Keratinocyte (primary cell): ENCODE results near the gene LRBA. TPM values are rescaled to one million over a fixed set of nuclear protein-coding genes. Genes with fewer than 3 reads are reported as not detected.

Source experiments
- DNase-seq: peaks from one replicate; pipeline ENCODE4 v3.0.0-alpha.2; 2011; ENCODE audit warnings: low read depth, missing footprints, low spot score
- FAIRE-seq: peaks from 2 replicates; lab custom pipeline; 2011; peaks lifted over from hg19 to GRCh38; lab: Jason Lieb, UNC
- H2AFZ ChIP-seq: 2 replicates; pipeline ENCODE4 v1.6.0; 2012; ENCODE audit warnings: low read length, control low read depth, inconsistent platforms; ENCODE audit not compliant: control insufficient read depth
- H3K27ac ChIP-seq: 2 replicates; pipeline ENCODE4 v1.5.1; 2011; ENCODE audit warnings: low read length; ENCODE audit not compliant: control insufficient read depth, insufficient read depth
- H3K27me3 ChIP-seq: 3 replicates; pipeline ENCODE4 v1.6.0; 2011; ENCODE audit warnings: low read length; ENCODE audit not compliant: control insufficient read depth, insufficient read depth; ENCODE audit errors: extremely low read depth
- H3K36me3 ChIP-seq, 2 experiments: 2 replicates in 1 of 2; 3 replicates in 1 of 2; pipeline ENCODE4 v1.5.1; 2011; ENCODE audit warnings: low read length in 2 of 2, mild to moderate bottlenecking in 1 of 2; ENCODE audit not compliant: control insufficient read depth in 2 of 2, insufficient read depth in 2 of 2; ENCODE audit errors: extremely low read depth in 1 of 2
- H3K4me1 ChIP-seq: 3 replicates; pipeline ENCODE4 v1.5.1; 2011; ENCODE audit warnings: low read length; ENCODE audit not compliant: control insufficient read depth, insufficient read depth; ENCODE audit errors: extremely low read depth
- H3K4me2 ChIP-seq: 3 replicates; pipeline ENCODE4 v1.6.0; 2011; ENCODE audit warnings: low read depth, low read length; ENCODE audit not compliant: control insufficient read depth, insufficient read depth; ENCODE audit errors: extremely low read depth
- H3K4me3 ChIP-seq, 3 experiments: fragments of 200-600 bp in 1 of 3; sonication (generic) in 1 of 3; 2 replicates in 2 of 3; 3 replicates in 1 of 3; pipeline ENCODE4 v1.5.1; 2011 to 2016; ENCODE audit warnings: low read length in 3 of 3, mild to moderate bottlenecking in 3 of 3, control low read depth in 2 of 3, inconsistent platforms in 1 of 3, low read depth in 1 of 3, mixed read lengths in 1 of 3, mixed run types in 1 of 3, moderate library complexity in 1 of 3; ENCODE audit not compliant: control insufficient read depth in 2 of 3, insufficient read depth in 2 of 3; ENCODE audit errors: extremely low read depth in 1 of 3
- H3K79me2 ChIP-seq: 2 replicates; pipeline ENCODE4 v1.6.0; 2012; ENCODE audit warnings: low read length; ENCODE audit not compliant: control insufficient read depth, insufficient read depth
- H3K9ac ChIP-seq: 3 replicates; pipeline ENCODE4 v1.6.0; 2011; ENCODE audit warnings: low read length; ENCODE audit not compliant: control insufficient read depth, insufficient read depth; ENCODE audit errors: extremely low read depth
- H3K9me1 ChIP-seq: 3 replicates; pipeline ENCODE4 v1.6.0; 2011; ENCODE audit warnings: low read length; ENCODE audit not compliant: control insufficient read depth, insufficient read depth; ENCODE audit errors: extremely low read depth
- H3K9me3 ChIP-seq: 2 replicates; pipeline ENCODE4 v1.5.1; 2012; ENCODE audit warnings: low read depth, low read length; ENCODE audit not compliant: control insufficient read depth
- H4K20me1 ChIP-seq: 3 replicates; pipeline ENCODE4 v1.6.0; 2011; ENCODE audit warnings: low read length; ENCODE audit not compliant: control insufficient read depth, insufficient read depth; ENCODE audit errors: extremely low read depth
- EZH2 ChIP-seq: IDR thresholded peaks from one replicate; pipeline ENCODE4 v1.6.1; 2012; ENCODE audit warnings: inconsistent platforms, mild to moderate bottlenecking, low read length, moderate library complexity
- dilution Hi-C: fragments of 300-500 bp; cut with MboI; formaldehyde crosslinking; loops from one replicate; pipeline ENCODE4 v1.7.0; 2020; ENCODE audit warnings: low sequenced_read_pairs; ENCODE audit not compliant: extremely low pct_ligation_motif_present
- polyA plus RNA-seq, 5 experiments: library from polyadenylated mRNA; depleted of rRNA in 3 of 5; stranded (reverse) in 3 of 5; stranded (forward) in 1 of 5; unstranded in 1 of 5; fragments of >200 nt; gene quantifications; 1 replicate in 1 of 5; 2 replicates in 3 of 5; 3 replicates in 1 of 5; pipeline versions ENCODE4 v1.2.1 to v1.2.3, GENCODE V29; 2011 to 2012; ENCODE audit warnings: missing spikeins in 2 of 5, low read depth in 1 of 5, low replicate concordance in 1 of 5
- TF ChIP-seq, protein P1 (sequence below), 3 experiments: IDR thresholded peaks in 1 of 3; conservative IDR thresholded peaks in 1 of 3; optimal IDR thresholded peaks in 1 of 3; 2 replicates in 2 of 3; 3 replicates in 1 of 3; pipeline versions ENCODE3 to v1.5.1; 2011; ENCODE audit warnings: low read length in 3 of 3, mild to moderate bottlenecking in 3 of 3, moderate library complexity in 2 of 3, control low read depth in 1 of 3, inconsistent platforms in 1 of 3; ENCODE audit not compliant: insufficient read depth in 2 of 3; ENCODE audit errors: extremely low read depth in 1 of 3

The LRBA gene
- polyA plus RNA-seq, 1 donor (not counting 4 experiments of a cell fraction or from before 2014, with no cell fraction given), result 35.6 TPM

- Histone ChIP-seq H4K20me1 (no peaks in the 10 kb centered on the region), H3K9me3 (no peaks in the 10 kb centered on the region), H3K79me2 (no peaks in the 10 kb centered on the region), H3K9me1 (no peaks in the 10 kb centered on the region), H3K36me3 (no peaks in the 10 kb centered on the region), H2AFZ (no peak overlapping the region), H3K27ac (no peak overlapping the region), H3K4me1 (no peaks in the 10 kb centered on the region), H3K9ac (no peak overlapping the region), H3K4me2 (no peak overlapping the region), H3K4me3 (no peak overlapping the region), H3K27me3 (no peaks in the 10 kb centered on the region)
- TF ChIP-seq EZH2, result no peak
- TF ChIP-seq, protein P1, sequence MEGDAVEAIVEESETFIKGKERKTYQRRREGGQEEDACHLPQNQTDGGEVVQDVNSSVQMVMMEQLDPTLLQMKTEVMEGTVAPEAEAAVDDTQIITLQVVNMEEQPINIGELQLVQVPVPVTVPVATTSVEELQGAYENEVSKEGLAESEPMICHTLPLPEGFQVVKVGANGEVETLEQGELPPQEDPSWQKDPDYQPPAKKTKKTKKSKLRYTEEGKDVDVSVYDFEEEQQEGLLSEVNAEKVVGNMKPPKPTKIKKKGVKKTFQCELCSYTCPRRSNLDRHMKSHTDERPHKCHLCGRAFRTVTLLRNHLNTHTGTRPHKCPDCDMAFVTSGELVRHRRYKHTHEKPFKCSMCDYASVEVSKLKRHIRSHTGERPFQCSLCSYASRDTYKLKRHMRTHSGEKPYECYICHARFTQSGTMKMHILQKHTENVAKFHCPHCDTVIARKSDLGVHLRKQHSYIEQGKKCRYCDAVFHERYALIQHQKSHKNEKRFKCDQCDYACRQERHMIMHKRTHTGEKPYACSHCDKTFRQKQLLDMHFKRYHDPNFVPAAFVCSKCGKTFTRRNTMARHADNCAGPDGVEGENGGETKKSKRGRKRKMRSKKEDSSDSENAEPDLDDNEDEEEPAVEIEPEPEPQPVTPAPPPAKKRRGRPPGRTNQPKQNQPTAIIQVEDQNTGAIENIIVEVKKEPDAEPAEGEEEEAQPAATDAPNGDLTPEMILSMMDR (optimal IDR thresholded peaks at IDR 0.05 in 1 of 3, IDR thresholded peaks at IDR 0.05 in 1 of 3, conservative IDR thresholded peaks at IDR 0.05 in 1 of 3; ENCODE audit: extremely low read depth in 1 of 3, insufficient read depth in 2 of 3, low read length in 3 of 3), result no peak
- dilution Hi-C loops, result no loop called here
- no peak for DNase-seq
- no peak for FAIRE-seq
These were observed 300.3 kb downstream of the LRBA start for GRCh38 chr4:150714462-150715438.

- Histone ChIP-seq H3K27me3 (no peaks in the 10 kb centered on the region), H3K4me1 (no peaks in the 10 kb centered on the region), H3K9me3 (no peaks in the 10 kb centered on the region), H3K27ac (no peak overlapping the region), H3K4me3 (no peak overlapping the region), H3K36me3 (no peaks in the 10 kb centered on the region), H3K4me2 (no peak overlapping the region), H2AFZ (no peak overlapping the region), H3K9me1 (no peaks in the 10 kb centered on the region), H3K9ac (no peak overlapping the region), H4K20me1 (no peaks in the 10 kb centered on the region), H3K79me2 (no peaks in the 10 kb centered on the region)
- DNase-seq (no peak), FAIRE-seq (no peak)
- no peak for TF ChIP-seq EZH2
- TF ChIP-seq, protein P1 (optimal IDR thresholded peaks at IDR 0.05 in 1 of 3, IDR thresholded peaks at IDR 0.05 in 1 of 3, conservative IDR thresholded peaks at IDR 0.05 in 1 of 3; ENCODE audit: extremely low read depth in 1 of 3, insufficient read depth in 2 of 3, low read length in 3 of 3), result no peak
- dilution Hi-C loops, result no loop called here
These were observed 301.8 kb downstream of the LRBA start for GRCh38 chr4:150713251-150713650.
